Lower leg skin (tissue), 3 donors: Measurements from ENCODE around the gene RASEF.

Source experiments
- POLR2A ChIP-seq, 2 donors: fragments of 450-650 bp; IDR thresholded peaks; one replicate each; pipeline ENCODE4 v1.6.1; 2016 to 2017; ENCODE audit warnings: antibody characterized with exemption in 2 of 2, mild to moderate bottlenecking in 1 of 2, moderate library complexity in 1 of 2
- TF ChIP-seq, protein P1 (sequence below), 3 donors: fragments of 450-650 bp; IDR thresholded peaks; one replicate each; pipeline ENCODE4 v1.5.1; 2016; ENCODE audit warnings: antibody characterized with exemption in 3 of 3, mild to moderate bottlenecking in 3 of 3, moderate library complexity in 2 of 3

- TF ChIP-seq, protein P1, sequence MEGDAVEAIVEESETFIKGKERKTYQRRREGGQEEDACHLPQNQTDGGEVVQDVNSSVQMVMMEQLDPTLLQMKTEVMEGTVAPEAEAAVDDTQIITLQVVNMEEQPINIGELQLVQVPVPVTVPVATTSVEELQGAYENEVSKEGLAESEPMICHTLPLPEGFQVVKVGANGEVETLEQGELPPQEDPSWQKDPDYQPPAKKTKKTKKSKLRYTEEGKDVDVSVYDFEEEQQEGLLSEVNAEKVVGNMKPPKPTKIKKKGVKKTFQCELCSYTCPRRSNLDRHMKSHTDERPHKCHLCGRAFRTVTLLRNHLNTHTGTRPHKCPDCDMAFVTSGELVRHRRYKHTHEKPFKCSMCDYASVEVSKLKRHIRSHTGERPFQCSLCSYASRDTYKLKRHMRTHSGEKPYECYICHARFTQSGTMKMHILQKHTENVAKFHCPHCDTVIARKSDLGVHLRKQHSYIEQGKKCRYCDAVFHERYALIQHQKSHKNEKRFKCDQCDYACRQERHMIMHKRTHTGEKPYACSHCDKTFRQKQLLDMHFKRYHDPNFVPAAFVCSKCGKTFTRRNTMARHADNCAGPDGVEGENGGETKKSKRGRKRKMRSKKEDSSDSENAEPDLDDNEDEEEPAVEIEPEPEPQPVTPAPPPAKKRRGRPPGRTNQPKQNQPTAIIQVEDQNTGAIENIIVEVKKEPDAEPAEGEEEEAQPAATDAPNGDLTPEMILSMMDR (IDR thresholded peaks at IDR 0.05), result no peak
- TF ChIP-seq POLR2A (IDR thresholded peaks at IDR 0.05), result no peak
These were observed 27.8 kb downstream of the RASEF start for GRCh38 chr9:83035143-83035542.
